Stimulated activated CD4-positive, alpha-beta T cell treated with anti-CD3 and anti-CD28 coated beads, Interleukin-2, amount 100 ng/mL, for 4 hours (primary cell): ENCODE measurements around the gene ZNF778.
A peak's percentile ranks its signal among the peaks of the same experiment; 100 is the strongest.
"Not testable (repeated sequence)": the region's sequence is repeated elsewhere in the genome, so short reads cannot be mapped to it uniquely, and the experiment has no call there.

Source experiments
- DNase-seq: peaks from one replicate; pipeline ENCODE4 v3.0.0-alpha.2; 2020; ENCODE audit warnings: low read depth

Gene ZNF778

GRCh38 chr16:89217138-89217387 lies 440 bp upstream of the ZNF778 start:
- no peak for DNase-seq

- no peak for DNase-seq
Observed at GRCh38 chr16:89219365-89219764, 1.9 kb downstream of the ZNF778 start.

GRCh38 chr16:89221604-89222003 lies 4.1 kb downstream of the ZNF778 start:
- no peak for DNase-seq

- DNase-seq, result no peak
Observed at GRCh38 chr16:89222931-89223330, 5.4 kb downstream of the ZNF778 start.

- DNase-seq, result no peak
Observed at GRCh38 chr16:89224665-89225064, 7.2 kb downstream of the ZNF778 start.

- no peak for DNase-seq
Observed at GRCh38 chr16:89230255-89230654, 12.8 kb downstream of the ZNF778 start.

- DNase-seq, result no peak
Observed at GRCh38 chr16:89232107-89232506, 14.6 kb downstream of the ZNF778 start.

- no peak for DNase-seq
Observed at GRCh38 chr16:89233678-89234490, 16.4 kb downstream of the ZNF778 start.

GRCh38 chr16:89237733-89238132 lies 20.2 kb downstream of the ZNF778 start:
- DNase-seq, result no peak

GRCh38 chr16:89241187-89242007 lies 23.9 kb downstream of the ZNF778 start:
- DNase-seq, result peak; percentile 63

GRCh38 chr16:89242795-89243200 lies 25.3 kb downstream of the ZNF778 start:
- DNase-seq, result no peak

- no peak for DNase-seq
Observed at GRCh38 chr16:89243664-89244063, 26.2 kb downstream of the ZNF778 start.

GRCh38 chr16:89244264-89244663 lies 26.8 kb downstream of the ZNF778 start:
- DNase-seq, result not testable (repeated sequence)

- no peak for DNase-seq
Observed at GRCh38 chr16:89244754-89245153, 27.3 kb downstream of the ZNF778 start.

GRCh38 chr16:89246383-89246902 lies 28.9 kb downstream of the ZNF778 start:
- no peak for DNase-seq

- DNase-seq, result peak; percentile 94
Observed at GRCh38 chr16:89246903-89247733, 29.6 kb downstream of the ZNF778 start.

- DNase-seq, result not testable (repeated sequence)
Observed at GRCh38 chr16:89247734-89248075, 30.2 kb downstream of the ZNF778 start.

- no peak for DNase-seq
Observed at GRCh38 chr16:89248196-89248982, 30.9 kb downstream of the ZNF778 start.

- DNase-seq, result no peak
Observed at GRCh38 chr16:89253548-89254287, 36.2 kb downstream of the ZNF778 start.

- DNase-seq, result peak; percentile 90
Observed at GRCh38 chr16:89256651-89257254, 39.2 kb downstream of the ZNF778 start.
